Esophagus muscularis mucosa (tissue), 4 donors: ENCODE data around the gene TMC5.

ENCODE experiments used
- EP300 ChIP-seq: sonication (generic); formaldehyde crosslinking; IDR thresholded peaks from one replicate; pipeline ENCODE4 v1.6.1; 2017; ENCODE audit warnings: antibody characterized with exemption
- POLR2A ChIP-seq: fragments of 450-650 bp; IDR thresholded peaks from one replicate; pipeline ENCODE4 v1.6.1; 2017; ENCODE audit warnings: antibody characterized with exemption, moderate library complexity, mild to moderate bottlenecking, low read depth
- POLR2AphosphoS5 ChIP-seq, 2 donors: sonication (generic); formaldehyde crosslinking; IDR thresholded peaks; one replicate each; pipeline ENCODE4 v1.6.1; 2017; ENCODE audit warnings: antibody characterized with exemption in 2 of 2
- TF ChIP-seq, protein P1 (sequence below), 3 experiments: fragments of 200-600 bp in 2 of 3; fragments of 450-650 bp in 1 of 3; sonication (generic) in 2 of 3; IDR thresholded peaks; one replicate each; pipeline ENCODE4 v1.5.1; 2017 to 2019; ENCODE audit warnings: antibody characterized with exemption in 3 of 3, mild to moderate bottlenecking in 2 of 3, moderate library complexity in 1 of 3

GRCh38 chr16:19518388-19518787 is 100.7 kb downstream of the TMC5 start:
- no peak for TF ChIP-seq POLR2AphosphoS5 (IDR thresholded peaks at IDR 0.05)
- no peak for TF ChIP-seq POLR2A
- TF ChIP-seq, protein P1, sequence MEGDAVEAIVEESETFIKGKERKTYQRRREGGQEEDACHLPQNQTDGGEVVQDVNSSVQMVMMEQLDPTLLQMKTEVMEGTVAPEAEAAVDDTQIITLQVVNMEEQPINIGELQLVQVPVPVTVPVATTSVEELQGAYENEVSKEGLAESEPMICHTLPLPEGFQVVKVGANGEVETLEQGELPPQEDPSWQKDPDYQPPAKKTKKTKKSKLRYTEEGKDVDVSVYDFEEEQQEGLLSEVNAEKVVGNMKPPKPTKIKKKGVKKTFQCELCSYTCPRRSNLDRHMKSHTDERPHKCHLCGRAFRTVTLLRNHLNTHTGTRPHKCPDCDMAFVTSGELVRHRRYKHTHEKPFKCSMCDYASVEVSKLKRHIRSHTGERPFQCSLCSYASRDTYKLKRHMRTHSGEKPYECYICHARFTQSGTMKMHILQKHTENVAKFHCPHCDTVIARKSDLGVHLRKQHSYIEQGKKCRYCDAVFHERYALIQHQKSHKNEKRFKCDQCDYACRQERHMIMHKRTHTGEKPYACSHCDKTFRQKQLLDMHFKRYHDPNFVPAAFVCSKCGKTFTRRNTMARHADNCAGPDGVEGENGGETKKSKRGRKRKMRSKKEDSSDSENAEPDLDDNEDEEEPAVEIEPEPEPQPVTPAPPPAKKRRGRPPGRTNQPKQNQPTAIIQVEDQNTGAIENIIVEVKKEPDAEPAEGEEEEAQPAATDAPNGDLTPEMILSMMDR (IDR thresholded peaks at IDR 0.05): no peak
- no peak for TF ChIP-seq EP300
